ENCODE results near the gene SCRN2.

SCRN2 gene

GRCh38 chr17:47819475-47819874 lies 21.6 kb downstream of the SCRN2 start:
- no peaks in the 10 kb centered on the region for H3K27me3 ChIP-seq (replicated peaks)
- no peak overlapping the region for H3K27ac ChIP-seq
- TF ChIP-seq, protein P1, sequence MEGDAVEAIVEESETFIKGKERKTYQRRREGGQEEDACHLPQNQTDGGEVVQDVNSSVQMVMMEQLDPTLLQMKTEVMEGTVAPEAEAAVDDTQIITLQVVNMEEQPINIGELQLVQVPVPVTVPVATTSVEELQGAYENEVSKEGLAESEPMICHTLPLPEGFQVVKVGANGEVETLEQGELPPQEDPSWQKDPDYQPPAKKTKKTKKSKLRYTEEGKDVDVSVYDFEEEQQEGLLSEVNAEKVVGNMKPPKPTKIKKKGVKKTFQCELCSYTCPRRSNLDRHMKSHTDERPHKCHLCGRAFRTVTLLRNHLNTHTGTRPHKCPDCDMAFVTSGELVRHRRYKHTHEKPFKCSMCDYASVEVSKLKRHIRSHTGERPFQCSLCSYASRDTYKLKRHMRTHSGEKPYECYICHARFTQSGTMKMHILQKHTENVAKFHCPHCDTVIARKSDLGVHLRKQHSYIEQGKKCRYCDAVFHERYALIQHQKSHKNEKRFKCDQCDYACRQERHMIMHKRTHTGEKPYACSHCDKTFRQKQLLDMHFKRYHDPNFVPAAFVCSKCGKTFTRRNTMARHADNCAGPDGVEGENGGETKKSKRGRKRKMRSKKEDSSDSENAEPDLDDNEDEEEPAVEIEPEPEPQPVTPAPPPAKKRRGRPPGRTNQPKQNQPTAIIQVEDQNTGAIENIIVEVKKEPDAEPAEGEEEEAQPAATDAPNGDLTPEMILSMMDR (IDR thresholded peaks at IDR 0.05; ENCODE audit: low read depth, low read length, missing control alignments) = no peak
- peaks cover 31% of the 10 kb centered on the region for H3K36me3 ChIP-seq (replicated peaks)
- no peak for DNase-seq
- H3K4me3 ChIP-seq (ENCODE audit: low read depth, low read length) = no peak overlapping the region
- in situ Hi-C loops (cut with HindIII; ENCODE audit: low pct_ligation_motif_present, low sequenced_read_pairs) = no loop called here

GRCh38 chr17:47818002-47818695 lies 22.9 kb downstream of the SCRN2 start:
- H3K4me3 ChIP-seq (ENCODE audit: low read depth, low read length) = no peak overlapping the region

DNA sequence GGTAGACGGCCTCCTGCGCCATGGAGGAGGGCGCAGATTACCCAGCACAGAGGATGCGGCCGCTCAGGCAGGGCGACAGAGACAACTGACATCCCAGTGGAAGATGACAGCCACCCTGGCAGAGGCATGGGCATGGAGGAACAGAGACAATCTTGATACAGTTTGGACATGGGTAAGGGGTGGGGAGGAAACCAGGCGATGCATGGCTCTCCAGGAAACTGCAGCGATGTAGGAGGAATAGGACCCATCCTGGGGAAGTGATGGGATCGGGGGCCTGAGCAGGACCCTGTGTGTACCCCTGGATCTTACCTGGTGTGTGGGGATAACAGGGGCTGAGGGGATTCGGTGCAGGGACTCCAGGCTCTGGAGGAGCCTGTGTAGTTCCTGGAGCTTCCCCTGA lies 24.1 kb downstream of the SCRN2 start:
- TF ChIP-seq, protein P1 (IDR thresholded peaks at IDR 0.05; ENCODE audit: low read depth, low read length, missing control alignments) = no peak
- H3K27me3 ChIP-seq (replicated peaks) = no peaks in the 10 kb centered on the region
- in situ Hi-C loops (cut with HindIII; ENCODE audit: low pct_ligation_motif_present, low sequenced_read_pairs) = no loop called here
- no peak overlapping the region for H3K4me3 ChIP-seq (ENCODE audit: low read depth, low read length)
- H3K27ac ChIP-seq = no peak overlapping the region
- no peak for DNase-seq
- peaks cover 16% of the 10 kb centered on the region for H3K36me3 ChIP-seq (replicated peaks)

More at GRCh38 chr17:47818002-47818695, 22.9 kb downstream of the SCRN2 start:
- in situ Hi-C loops (cut with HindIII; ENCODE audit: low pct_ligation_motif_present, low sequenced_read_pairs) = no loop called here
- Histone ChIP-seq H3K27me3 (replicated peaks) (no peaks in the 10 kb centered on the region), H3K36me3 (replicated peaks) (peaks cover 19% of the 10 kb centered on the region), H3K27ac (no peak overlapping the region)
- TF ChIP-seq, protein P1 (IDR thresholded peaks at IDR 0.05; ENCODE audit: low read depth, low read length, missing control alignments) = no peak
- DNase-seq = no peak

DNA sequence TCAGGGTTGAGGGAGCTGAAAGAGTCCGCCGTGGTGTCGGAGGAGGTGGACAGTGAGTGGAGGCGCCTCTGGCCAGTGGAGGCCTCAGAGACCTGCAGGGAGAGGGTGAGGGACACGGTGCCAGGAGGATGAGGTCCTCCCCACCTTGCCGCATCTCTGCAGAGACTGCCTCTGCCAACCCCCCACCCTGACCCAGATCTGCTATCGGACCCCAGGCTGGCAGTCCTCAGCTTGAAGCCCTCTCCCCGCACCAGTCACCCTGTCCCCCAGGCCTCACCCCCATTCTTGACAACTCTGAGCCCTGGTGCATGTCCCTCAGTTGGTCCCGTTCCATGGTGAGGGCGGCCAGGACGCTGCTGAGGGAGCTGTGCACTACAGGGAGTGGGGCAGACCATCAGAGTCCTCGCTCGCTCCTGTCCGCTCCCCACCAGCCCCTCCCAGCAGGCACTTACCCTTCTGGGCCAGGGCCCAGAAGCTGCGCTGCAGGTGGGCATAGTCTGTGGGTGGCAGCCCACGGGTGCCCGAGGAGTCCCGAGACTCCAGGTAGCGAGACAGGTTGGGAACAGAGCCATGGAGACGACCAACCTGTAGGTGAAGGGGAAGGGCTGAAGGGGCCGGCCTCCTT lies 24.9 kb downstream of the SCRN2 start:
- Histone ChIP-seq H3K27me3 (replicated peaks) (no peaks in the 10 kb centered on the region), H3K36me3 (replicated peaks) (peaks cover 16% of the 10 kb centered on the region), H3K4me3 (ENCODE audit: low read depth, low read length) (no peak overlapping the region), H3K27ac (no peak overlapping the region)
- in situ Hi-C loops (cut with HindIII; ENCODE audit: low pct_ligation_motif_present, low sequenced_read_pairs) = no loop called here
- no peak for DNase-seq
- TF ChIP-seq, protein P1 (IDR thresholded peaks at IDR 0.05; ENCODE audit: low read depth, low read length, missing control alignments) = no peak

- peaks cover 16% of the 10 kb centered on the region for H3K36me3 ChIP-seq (replicated peaks)
- in situ Hi-C loops (cut with HindIII; ENCODE audit: low pct_ligation_motif_present, low sequenced_read_pairs) = no loop called here
- DNase-seq = no peak
These were observed 25.8 kb downstream of the SCRN2 start for GRCh38 chr17:47815106-47815918.

More at GRCh38 chr17:47815106-47815918, 25.8 kb downstream of the SCRN2 start:
- no peak overlapping the region for H3K27ac ChIP-seq
- no peak overlapping the region for H3K4me3 ChIP-seq (ENCODE audit: low read depth, low read length)
- no peaks in the 10 kb centered on the region for H3K27me3 ChIP-seq (replicated peaks)
- TF ChIP-seq, protein P1 (IDR thresholded peaks at IDR 0.05; ENCODE audit: low read depth, low read length, missing control alignments) = no peak

Data from brain microvascular endothelial cell (primary cell).